NCI-H345 (cell line): ENCODE data around the gene GOLGA1.
A peak's percentile ranks its signal among the peaks of the same experiment; 100 is the strongest.
"Not testable (repeated sequence)": the region's sequence is repeated elsewhere in the genome, so short reads cannot be mapped to it uniquely, and the experiment has no call there.

ENCODE experiments used
- DNase-seq: peaks from one replicate; lab custom pipeline; 2025; lab: John Stamatoyannopoulos, UW

Gene GOLGA1, protein sequence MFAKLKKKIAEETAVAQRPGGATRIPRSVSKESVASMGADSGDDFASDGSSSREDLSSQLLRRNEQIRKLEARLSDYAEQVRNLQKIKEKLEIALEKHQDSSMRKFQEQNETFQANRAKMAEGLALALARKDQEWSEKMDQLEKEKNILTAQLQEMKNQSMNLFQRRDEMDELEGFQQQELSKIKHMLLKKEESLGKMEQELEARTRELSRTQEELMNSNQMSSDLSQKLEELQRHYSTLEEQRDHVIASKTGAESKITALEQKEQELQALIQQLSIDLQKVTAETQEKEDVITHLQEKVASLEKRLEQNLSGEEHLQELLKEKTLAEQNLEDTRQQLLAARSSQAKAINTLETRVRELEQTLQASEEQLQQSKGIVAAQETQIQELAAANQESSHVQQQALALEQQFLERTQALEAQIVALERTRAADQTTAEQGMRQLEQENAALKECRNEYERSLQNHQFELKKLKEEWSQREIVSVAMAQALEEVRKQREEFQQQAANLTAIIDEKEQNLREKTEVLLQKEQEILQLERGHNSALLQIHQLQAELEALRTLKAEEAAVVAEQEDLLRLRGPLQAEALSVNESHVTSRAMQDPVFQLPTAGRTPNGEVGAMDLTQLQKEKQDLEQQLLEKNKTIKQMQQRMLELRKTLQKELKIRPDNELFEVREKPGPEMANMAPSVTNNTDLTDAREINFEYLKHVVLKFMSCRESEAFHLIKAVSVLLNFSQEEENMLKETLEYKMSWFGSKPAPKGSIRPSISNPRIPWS

DNA sequence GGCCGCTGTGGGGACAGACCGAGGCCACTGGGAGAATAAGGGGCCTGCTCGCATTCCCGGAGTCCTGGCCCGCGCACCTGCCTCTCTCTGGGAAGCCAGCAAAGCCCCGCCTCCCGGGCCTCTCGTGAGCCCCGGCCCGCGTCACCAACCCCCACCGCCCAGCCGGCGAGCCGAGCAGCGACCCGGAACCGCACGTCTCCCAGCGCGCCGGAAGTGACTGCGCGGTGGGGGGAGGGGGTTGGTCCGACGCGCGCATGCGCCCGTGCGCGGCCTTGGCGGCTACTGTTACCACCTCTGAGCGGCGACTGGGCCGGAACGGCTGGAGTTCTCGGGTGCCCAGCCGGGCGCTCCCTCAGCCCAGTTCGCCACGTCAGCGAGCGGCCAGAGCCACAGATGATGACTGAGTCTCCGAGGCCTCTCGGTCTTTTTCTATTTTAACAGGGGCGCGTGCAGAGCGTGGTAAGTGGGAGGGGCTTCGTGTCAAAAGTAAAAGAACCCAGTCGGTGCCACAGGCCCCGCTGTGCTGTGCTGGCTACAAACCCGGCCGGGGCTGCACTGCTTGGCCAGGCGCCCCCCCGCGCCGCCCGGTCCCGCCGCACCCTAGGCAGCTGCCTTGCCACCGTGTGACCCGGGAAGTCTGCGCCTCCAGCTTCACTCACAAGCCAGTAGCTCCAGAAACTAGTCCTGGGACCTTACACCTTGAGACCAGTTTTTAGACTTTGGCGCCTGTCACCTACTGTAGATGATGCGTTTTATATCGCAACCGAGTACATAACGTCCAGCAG, at the start of gene GOLGA1:
GOLGA1 (minus strand) TSS at position 190 of the 785 bp plus-strand sequence. CDS start 2,372 bp downstream, outside the sequence.
- DNase-seq: peak; percentile 97

DNA sequence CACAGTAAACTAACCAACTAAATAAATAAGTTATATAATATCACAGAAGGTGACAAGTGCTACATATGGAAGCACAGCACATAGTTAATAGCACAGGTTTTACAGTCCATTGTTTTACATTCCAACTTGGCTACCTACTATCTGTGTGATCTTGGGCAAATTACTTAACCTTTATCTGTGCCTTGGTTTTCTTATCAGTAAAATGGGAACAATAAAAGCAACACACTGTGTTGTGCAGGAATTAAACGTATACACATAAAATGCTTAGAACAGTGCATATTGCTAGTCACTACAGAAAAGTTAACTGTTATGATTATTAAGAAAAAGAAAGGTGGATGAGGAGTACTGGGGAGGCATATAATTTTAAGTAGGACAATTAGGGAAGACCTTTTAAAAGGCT, 42.8 kb upstream of the GOLGA1 start:
- DNase-seq: no peak

DNA sequence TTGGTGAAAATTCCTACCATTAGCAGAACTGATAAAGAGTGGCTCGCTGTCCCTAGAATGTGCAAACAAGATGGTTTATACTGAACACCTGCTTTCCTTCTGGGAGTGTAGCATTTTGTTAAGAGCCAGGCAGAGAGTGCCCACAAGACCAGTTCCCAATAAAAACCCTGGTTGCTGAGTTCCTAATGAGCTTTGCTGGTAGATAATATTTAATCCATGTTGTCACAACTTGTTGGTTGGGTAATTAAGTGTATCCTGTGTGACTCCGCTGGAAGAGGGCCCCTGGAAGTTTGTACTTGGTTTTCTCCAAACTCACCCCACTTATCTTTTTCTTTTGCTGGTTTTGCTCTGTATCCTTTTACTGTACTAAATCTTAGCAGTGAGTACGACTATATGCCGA, 39.5 kb upstream of the GOLGA1 start:
- DNase-seq: no peak

DNA sequence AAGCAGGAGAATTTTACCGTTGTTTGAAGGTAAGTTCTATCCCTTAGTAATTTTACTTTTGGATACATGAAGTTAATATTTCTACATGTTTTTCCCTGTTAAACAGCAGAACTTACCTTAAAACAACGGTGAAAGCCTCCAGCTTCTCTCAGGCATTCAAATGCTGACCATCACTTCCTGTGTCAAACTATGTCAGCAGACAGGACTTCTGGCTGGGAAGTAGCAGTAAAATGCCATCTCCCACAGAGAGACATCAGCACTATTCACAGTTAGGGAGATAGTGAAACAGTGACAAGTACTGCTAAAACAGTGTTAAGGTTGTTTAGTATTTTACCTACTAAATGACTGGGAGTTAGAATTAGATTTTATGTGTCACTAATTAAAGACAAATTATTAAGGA, 34.2 kb upstream of the GOLGA1 start:
- DNase-seq: no peak

DNA sequence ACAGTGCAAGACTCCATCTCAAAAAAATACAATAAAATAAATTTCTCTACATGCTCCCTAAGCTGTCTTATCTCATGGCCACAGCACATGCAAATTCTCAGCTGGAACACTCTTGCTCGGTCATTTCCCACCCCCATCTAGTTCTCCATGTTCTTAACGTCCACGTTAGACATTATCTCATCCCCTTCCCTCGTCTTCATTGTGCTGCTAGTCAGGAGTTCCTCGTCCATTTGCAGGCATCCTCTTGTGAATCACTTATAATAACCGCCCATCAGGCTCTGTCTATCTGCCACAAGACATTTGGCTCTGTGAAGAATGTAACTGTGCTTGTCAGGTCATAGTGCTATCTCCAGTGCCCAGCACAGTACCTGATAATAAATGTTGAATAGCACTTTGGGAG, 32.9 kb upstream of the GOLGA1 start:
- DNase-seq: no peak

DNA sequence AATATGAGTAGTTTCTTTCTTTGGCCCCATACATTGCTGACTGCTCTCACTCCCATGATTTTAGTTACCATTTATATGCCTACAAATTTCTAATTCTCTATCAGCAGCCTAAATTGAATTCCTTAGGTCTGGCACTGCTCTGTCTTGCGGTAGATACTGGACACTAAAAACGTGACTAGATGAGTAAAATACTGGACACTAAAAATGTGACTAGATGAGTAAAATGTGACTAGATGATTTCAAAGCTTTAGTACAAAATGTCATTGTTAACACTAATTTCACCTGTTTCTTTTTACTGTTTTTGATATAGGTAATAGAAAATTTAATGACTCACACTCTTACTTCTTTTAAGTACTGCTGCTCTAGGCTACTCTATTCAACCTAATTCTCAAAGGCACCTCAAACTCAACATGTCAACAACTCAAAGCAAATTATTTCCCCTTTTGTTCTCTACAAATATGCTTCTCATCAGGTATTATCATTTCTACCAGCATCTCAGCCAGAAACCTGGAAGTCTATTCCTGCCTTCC, 31.4 kb upstream of the GOLGA1 start:
- no peak for DNase-seq

DNA sequence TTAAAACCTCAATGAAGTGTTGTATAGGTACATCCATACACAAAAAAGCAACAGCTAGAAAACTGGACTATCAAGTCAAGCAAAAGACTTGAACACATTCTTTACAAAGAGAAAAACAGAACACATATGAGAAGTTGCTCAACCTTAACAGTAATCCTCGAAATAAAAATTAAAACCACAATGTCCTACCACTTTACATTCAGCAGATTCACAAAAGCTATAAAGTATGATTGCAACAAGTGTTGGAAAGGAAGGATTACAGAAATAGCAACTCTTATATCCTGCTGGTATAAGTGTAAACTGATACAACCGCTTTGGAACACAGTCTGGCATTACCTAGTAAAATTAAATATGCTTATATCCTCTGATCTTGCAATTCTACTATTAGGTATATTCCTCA, 28.5 kb upstream of the GOLGA1 start:
- DNase-seq: no peak

DNA sequence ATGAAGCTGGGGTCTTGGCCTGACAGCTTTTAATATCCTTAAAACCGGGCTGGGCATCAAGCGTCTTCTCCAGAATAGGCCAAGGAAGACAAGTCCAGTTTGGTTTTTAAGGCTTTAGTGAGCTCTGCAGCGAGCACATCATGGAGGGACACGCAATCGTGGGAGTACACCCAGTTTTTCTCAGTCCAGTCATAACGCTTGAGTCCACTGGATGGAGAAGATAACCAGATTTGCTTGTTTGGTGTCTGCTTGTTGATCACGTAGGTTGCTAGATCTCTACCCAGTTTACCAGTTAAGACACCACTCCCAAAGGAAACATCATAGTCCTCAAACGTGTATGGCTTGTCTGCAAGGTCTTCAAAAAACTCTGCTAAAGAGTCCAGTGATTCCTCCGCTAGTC, 27.4 kb upstream of the GOLGA1 start:
- DNase-seq: no peak

DNA sequence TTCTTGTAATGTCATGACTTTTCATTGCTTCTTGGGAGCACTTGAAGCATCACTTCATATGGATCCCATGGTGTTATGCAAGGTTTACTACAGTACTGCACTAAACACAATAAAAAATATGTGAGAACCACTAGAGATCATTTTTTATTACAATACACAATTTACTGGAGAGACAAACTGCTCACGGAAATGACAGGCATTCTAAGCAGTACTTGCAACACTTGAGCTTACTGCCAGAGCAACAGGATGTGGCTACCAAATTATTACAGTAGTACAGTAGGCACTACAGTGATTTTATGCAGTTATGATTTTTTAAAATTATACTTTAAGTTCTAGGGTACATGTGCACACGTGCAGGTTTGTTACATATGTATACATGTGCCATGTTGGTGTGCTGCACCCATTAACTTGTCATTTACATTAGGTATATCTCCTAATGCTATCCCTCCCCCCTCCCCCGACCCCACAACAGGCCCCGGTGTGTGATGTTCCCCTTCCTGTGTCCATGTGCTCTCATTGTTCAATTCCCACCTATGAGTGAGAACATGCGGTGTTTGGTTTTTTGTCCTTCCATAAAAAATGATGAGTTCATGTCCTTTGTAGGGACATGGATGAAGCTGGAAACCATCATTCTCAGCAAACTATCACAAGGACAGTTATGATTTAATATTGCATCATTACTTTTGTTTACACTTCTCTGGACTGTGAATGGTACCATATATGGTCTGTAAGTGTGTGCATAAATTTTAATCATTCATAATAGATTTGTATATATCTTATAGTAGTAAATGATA, 25.1 kb upstream of the GOLGA1 start:
- DNase-seq: not testable (repeated sequence)

- no peak for DNase-seq
Measured at GRCh38 chr9:124964604-124965003, 23.7 kb upstream of the GOLGA1 start.

GRCh38 chr9:124964056-124964455, 23.2 kb upstream of the GOLGA1 start:
- no peak for DNase-seq

- DNase-seq: no peak
Measured at GRCh38 chr9:124960409-124960752, 19.5 kb upstream of the GOLGA1 start.

DNA sequence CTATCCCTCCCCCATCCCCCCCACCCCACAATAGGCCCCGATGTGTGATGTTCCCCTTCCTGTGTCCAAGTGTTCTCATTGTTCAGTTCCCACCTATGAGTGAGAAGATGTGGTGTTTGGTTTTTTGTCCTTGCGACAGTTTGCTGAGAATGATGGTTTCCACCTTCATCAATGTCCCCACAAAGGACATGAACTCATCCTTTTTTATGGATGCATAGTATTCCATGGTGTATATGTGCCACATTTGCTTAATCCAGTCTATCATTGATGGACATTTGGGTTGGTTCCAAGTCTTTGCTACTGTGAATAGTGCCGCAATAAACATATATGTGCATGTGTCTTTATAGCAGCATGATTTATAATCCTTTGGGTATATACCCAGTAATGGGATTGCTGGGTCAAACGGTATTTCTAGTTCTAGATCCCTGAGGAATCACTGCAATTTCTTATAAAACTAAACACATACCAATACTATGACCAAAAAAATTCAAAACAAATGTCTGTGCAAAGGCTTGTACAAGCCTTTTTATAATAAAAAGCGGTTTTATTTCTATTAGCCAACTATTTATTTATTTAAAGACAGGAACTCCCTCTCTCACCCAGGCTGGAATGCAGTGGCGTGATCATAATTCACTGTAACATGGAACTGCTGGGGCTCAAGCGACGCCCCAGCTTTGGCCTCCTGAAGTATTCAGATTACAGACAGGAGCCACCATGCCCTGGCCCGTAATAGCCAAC, 19.0 kb upstream of the GOLGA1 start:
- not testable (repeated sequence) for DNase-seq

GRCh38 chr9:124954255-124954654, 13.4 kb upstream of the GOLGA1 start:
- no peak for DNase-seq

DNA sequence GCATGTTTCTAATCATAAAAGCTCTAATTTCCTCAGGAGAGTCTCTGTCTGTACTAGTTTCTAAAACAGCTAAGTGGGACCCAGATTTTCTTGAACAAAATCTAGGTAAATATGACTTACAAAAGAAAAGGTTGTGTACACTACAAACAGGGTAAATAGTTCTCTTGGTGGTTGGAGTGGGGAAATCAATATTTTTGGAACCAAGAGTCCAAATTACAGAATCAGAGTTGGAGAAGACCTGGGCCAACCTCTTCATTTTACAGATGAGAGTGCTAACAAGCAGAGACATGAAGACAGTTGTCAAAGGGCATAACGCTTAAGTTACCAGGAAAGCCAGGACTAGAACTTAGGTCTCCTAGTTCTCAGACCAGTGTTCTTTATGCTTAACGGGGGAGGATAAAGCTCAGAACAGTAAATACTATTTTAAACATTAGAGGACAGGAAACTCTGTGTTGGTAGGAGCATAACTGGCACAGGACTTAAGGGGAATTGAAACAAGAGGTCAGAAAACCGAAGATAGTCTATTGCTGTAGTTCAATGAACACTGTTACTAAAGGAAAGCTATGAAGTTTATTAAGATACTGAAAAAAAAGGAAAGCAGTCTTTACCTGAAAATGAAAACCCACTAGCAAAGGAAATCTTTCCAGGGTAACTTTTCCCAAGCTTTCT, 9.3 kb upstream of the GOLGA1 start:
- no peak for DNase-seq

DNA sequence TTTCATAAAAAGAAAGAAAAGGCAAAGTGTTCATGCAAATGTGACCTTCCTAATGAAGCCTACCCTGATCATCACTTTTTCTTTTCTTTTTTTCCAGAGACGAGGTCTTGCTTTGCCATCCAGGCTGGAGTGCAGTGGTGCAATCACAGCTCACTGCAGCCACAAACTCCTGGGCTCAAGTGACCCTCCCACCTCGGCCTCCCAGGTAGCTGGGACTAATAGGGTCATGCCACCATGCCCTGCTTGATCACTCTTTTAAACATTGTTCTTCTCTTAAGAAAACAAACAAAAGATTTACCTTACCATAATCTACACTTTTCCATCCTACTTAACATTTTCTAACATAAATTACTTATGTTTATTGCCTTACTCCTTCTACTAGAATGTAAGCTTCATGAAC, 8.5 kb upstream of the GOLGA1 start:
- DNase-seq: no peak

- no peak for DNase-seq
Measured at GRCh38 chr9:124947727-124948391, 7.0 kb upstream of the GOLGA1 start.

- no peak for DNase-seq
Measured at GRCh38 chr9:124946167-124946566, 5.3 kb upstream of the GOLGA1 start.

DNA sequence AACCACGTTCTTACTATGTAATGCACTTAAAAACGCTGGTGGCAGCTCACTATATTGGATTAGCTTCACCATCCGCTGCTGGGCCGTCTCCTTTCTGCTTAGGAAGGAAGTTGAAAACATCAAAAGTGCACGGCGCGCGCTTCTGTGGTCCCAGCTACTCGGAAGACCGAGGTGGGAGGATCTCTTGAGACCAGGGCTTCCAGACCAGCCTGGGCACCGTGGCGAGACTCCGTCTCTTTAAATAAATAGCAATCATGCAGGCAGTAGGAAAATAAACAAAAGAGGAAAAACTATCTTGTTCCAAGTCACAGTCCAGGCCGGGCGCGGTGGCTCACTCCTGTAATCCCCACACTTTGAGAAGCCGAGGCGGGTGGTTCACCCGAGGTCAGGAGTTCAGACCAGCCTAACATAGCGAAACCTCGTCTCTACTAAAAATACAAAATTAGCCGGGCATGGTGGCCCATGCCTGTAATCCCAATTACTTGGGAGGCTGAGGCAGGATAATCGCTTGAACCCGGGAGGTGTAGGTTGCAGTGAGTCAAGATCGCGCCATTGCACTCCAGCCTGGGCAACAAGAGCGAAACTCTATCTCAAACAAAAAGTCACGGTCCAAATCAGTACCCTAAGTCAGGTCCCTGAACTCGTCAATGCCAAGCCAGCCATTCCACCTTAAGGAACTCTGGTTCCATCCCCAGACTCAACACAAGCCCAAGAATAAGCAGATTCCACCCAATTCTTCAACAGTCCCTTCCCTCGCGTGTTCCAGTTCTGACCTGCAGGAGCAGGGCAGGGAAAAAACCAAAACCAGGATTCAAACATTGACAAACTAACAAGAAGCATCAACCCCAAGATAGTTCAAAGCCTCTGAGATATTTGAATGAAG, 1.0 kb upstream of the GOLGA1 start:
- no peak for DNase-seq
